Measurements from ENCODE around the gene CAPN1.
"Not testable (repeated sequence)": the region's sequence is repeated elsewhere in the genome, so short reads cannot be mapped to it uniquely, and the experiment has no call there.

Gene CAPN1

DNA sequence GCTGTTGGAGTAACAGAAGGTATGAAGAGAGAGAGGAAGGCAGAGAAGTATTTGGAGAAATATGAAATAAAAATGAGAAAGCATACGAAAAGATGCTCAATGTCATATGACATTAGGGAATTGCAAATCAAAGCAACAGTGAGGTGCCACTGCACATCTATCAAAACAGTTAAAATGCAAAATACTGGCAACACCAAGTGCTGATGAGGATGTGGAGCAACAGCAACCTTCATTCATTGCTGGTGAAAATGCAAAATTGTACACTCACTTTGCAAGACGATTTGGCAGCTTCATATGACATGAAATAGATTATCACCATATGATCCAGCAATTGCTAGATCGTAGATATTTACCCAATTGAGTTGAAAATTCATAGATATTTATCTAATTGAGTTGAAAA is 21.1 kb upstream of the CAPN1 start:
- no peak for DNase-seq

DNA sequence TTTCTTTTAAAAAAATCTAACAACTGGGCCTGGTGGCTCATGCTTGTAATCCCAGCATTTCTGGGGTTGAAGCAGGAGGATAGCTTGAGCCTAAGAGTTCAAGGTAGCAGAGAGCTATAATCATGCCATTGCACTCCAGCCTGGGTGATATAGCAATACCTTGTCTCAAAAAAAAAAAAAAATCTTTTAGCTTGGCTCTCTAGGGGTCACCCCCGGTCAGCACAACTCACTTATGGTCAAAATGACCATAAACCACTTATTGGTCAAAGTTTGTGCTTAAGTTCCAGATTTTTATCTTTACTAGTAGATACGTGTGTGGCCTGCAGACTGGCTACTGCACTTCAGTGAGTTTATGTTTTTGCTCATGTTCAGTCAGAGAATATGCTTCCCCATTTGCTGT is 18.0 kb upstream of the CAPN1 start:
- no peak for DNase-seq

DNA sequence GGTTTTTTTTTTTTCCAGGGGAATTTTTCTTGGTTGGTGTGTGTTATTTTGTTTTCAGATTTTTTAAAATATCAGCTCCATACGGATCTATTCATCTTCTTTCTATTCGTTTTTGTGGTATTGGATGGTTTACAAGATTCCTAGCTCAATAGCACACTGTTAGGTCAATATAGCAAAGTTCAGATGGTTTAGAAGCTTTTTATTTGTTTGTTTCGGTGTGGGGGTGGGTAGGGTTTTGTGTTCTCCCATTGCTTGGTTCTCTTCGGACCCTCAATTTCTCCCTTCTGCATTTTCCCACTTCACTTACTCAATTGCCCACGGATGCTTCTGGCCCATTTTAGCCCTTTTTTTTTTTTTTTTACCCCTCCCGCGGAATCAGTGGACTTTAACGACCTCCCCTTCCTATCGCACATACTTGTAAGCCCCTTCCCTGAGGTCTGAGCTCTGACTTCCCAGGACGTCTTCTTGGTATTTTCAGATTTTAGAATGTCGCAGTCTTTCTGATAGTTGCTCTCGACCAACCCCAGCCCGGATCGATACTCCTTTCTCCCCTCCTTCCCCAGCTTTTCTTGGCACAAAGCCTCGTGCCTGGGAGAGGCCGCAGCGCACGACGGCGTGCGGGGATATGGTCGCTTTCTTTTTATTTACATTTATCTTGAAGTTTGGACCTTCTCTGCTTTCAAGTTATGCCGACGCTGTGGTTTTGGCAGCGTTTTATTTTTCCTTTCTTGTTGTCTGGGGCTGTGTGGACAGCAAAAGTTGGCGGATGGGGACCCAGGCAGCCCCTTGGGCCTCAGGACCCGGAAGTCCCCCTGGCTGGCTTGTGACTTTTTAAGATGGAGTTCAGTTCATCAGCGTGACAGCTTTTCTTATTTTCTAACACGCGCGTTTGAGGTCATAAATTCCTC is 16.1 kb upstream of the CAPN1 start:
- no peak for DNase-seq

DNA sequence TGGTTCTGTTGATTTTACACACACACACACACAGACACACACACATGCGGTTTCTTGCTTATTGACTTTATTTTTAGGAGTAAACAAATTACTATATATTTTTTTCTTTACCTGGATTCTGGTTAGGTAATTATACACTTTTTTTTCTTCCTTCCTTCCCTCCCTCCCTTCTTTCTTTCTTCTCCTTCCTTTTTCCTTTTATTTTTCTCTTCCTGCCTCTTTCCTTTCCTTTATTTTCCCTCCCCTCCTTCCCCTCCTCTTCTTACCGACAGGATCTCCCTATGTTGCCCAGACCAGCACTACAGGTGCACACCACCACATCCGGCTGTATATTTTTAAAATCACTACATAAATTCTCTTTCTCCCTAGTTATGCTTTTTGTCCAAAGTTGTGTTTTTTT is 14.8 kb upstream of the CAPN1 start:
- no peak for DNase-seq

DNA sequence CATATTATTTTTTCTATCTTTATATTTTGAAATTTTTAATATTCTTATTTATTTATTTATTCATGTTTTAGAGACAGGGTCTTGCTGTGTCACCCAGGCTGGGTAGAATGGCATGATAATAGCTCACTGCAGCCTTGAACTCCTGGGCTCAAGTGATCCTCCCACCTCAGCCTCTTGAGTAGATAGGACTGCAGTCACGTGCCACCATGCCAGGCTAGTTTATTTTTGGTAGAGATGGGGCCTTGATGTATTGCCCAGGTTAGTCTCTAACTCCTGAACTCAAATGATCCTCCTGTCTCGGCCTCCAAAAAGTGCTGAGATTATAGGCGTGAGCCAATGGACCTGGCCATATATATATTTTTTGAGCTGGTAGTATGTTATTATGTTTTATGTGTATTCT is 14.1 kb upstream of the CAPN1 start:
- no peak for DNase-seq

DNA sequence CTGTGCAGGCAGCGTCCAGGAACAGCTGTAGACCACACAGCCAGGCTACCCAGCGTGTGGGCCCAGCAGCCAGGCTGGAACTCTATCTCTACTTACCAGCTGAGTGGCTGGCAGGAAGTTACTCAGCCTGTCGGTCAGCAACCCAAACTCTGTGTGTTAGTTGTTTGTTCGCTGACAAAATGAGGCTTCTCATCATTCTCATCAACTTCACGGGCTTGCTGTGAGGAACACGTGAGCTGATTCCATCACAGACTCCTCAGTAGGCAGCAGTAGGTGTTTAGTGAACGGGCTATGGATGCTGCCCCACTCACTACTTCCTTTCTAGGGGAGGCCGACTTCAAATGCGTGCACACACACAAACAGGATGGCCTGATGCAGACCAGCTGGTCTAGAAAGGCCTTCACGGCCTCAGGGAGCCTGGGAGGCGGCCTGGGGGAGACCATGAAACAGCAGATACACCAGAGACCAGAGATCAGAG is 12.5 kb upstream of the CAPN1 start:
- no peak for DNase-seq

DNA sequence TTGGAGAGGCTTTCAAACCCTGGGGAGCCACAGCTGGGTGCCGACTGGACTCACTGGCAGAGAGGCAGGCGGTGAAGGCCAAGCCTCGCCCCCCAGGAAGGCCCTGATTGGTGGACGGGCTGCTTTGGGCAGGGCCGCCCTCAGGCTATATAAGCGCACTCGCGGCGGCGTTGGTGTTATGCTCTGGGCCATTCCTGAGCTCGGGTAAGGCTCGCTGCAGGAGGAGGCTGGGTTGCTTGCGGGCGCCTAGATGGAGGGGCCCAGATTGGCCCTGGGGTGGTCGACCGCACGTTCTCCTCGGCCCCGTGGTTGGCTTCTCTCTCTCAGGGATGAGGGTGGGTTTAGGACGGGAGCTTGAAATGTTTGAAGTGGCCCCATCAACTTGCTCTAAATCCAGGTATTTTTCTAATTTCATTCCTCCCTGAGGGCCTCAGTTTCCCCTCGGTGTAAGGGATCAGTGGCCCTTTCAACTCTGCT is 11.6 kb upstream of the CAPN1 start, which contains the start of gene SPDYC:
Gene SPDYC, plus strand, starts transcription at position 176 of the 477 bp plus-strand sequence. CDS start 1,125 bp downstream, outside the sequence.
- no peak for DNase-seq

- no peak for DNase-seq
These were observed 9.1 kb upstream of the CAPN1 start for GRCh38 chr11:65172600-65172999.

GRCh38 chr11:65174571-65175010 is 7.1 kb upstream of the CAPN1 start:
- not testable (repeated sequence) for DNase-seq

DNA sequence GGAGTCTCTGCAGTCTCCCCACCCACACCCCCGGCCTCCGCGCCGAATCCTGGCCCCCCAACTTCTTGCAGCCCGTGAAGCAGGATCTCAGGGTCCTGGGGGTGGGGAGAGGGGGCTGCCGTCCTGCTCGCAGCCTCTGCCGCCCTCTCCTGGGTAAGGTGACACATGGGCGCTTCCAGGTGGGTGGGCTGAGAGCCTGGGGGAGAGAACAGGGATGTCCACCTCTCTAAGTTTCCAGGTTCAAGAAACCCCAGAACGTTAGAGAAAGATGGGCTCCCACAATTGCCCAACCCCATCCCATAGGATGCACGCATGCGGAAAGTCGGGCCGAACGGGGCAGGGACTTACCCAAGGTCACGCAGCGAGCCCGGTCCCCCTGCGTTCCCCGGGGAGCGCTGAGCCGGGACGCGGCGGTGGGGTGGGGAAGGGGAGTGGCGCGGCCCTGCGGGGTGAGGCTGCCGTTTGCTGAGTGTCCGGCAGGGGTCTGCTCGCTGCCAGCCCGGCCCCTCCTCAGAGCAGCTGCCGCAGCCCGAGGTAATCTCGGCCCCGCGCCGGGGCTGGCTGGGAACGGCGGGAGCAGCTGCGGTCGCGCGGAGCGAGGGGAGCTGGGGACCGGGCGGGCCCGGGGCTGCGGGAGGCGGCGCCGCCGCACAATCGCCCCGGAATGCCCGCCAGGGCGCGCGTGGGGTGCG is 705 bp upstream of the CAPN1 start:
- DNase-seq: peak; percentile 34

- no peak for DNase-seq
These were observed 786 bp downstream of the CAPN1 start for GRCh38 chr11:65182258-65183170.

- DNase-seq: no peak
These were observed 1.6 kb downstream of the CAPN1 start for GRCh38 chr11:65183201-65183891.

DNA sequence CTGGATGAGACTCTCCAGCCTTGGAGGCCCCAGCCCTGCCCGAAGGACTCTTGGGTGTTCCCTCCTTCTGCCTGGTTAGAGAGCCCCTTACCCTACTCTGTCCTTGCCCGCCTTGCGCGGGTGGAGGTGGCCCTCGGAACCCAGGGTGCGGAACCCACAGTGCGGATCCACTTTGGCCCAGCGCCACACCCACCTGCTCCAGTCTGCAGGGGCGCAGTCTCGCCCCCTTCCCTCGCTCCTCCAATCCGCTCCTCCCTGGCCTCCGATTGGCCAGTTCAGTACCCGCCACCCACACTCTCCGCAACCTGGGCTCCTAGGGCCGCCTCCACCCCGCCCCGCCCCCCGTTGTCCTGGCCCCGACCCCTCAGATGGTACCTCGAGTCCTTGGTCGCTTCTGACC is 2.4 kb downstream of the CAPN1 start:
- DNase-seq: no peak

DNA sequence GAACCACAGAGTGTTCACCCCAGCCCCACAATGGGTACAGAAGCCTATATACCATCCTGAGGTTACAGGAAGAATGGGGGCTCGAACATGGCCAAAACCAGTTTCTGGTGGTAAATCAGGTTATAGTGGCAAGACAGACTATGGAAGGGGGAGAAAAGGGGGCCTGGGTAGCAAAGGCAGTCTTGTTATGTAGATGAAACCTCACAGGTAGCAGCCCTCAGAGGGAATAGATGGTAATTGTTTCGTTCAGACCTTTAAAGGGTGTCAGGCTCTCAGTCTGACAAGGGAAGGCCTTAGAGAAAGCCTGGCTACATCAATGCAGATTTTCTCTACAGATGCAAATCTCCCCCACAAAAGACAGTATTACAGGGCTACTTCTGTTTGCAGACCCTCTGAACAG is 3.4 kb downstream of the CAPN1 start:
- DNase-seq: no peak

GRCh38 chr11:65185869-65186341 is 4.2 kb downstream of the CAPN1 start:
- no peak for DNase-seq

DNA sequence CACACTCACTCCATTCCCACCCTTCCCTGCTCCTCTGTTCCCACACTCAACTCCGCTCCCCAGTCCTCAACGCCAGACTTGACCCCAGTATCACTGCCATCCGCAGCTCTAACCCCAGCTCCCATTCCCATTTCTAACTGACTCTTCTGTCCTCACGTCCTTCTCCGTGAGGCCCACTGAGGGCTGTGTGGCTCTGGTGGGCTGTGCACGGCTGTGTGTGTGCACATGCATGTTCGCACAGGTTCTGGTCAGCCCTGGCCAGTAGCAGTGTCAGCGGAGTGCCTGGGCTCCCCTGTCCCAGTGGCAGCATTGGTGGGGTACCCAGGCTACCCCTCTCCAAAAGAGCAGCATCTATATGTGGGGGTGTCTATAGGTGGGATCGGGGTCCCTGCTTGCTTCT is 5.0 kb downstream of the CAPN1 start:
- DNase-seq: no peak

- DNase-seq: no peak
These were observed 5.5 kb downstream of the CAPN1 start for GRCh38 chr11:65187146-65187675.

DNA sequence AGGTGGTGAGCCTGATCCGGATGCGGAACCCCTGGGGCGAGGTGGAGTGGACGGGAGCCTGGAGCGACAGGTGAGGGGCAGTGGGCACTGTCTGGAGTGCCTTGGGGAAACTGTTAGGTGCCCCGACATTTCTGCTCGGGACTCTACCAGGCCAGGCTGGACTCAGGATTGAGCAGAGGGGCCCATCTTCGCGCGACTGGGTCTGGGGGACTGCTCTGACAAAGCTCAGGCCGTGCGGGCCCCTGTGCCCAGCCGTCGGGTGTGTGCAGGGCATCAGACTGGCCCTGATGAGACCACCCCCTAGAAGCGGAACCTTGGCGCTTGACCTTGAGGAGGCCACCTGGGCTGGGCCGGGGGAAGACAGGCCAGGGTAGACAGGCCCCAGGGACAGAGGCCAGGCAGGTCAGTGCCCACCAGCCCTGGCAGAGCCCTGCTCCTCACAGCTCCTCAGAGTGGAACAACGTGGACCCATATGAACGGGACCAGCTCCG is 6.3 kb downstream of the CAPN1 start:
- DNase-seq: no peak

DNA sequence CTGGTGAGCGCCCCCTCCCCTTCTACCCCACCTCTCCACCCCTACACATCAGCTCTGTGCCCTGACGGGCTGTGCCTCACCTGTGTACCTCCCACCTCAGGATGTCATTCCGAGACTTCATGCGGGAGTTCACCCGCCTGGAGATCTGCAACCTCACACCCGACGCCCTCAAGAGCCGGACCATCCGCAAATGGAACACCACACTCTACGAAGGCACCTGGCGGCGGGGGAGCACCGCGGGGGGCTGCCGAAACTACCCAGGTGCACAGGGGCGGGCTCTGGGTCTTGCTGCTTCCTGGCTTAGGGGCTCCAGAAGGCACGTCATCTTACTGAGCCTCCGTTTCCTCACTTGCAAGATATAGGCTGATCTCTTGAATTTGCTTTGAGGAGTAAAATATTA is 6.8 kb downstream of the CAPN1 start:
- DNase-seq: no peak

DNA sequence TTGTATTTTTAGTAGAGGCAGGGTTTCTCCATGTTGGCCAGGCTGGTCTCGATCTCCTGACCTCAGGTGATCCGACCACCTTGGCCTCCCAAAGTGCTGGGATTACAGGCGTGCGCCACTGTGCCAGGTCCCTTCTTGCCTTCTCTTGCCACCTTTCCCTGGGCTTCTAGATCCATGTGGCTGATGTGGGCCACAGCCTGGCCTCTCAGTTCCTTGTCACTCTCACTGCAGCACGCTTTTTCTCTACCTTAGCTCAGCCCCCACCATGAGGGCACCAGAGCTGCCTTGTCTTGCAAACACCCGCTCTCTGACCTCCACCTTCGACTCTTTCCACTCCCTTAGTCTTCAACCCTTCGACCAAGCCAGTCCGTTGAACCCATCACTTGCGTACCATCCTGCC is 7.5 kb downstream of the CAPN1 start:
- DNase-seq: no peak

- no peak for DNase-seq
These were observed 12.8 kb downstream of the CAPN1 start for GRCh38 chr11:65194564-65194963.

DNA sequence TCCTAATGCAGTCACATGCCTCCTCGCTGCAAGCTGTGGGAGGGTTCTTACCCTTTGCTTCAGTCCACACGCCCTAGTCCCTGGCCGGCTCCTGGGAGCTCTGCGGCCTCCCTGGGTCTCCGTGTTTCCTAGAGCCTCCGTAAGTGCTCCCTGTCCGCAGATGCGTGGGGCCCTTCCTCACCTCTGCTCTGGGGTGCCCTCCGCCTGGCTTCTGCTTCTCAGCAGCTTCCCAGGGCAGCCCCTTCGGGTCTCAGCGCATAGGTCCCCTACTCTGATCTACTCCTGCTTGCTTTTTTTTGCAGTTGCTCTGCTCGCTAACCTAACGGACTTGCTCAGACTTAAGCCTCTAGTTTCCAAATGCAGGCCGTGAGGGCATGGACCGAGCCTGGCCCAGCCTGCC is 22.4 kb downstream of the CAPN1 start:
- no peak for DNase-seq

Measured in SHP77 treated with DMSO at 0.1 percent for 48 hours (cell line).